HG03520 (cell line): ENCODE data around the gene KIF19.
"Not testable (repeated sequence)": the region's sequence is repeated elsewhere in the genome, so short reads cannot be mapped to it uniquely, and the experiment has no call there.

ENCODE experiments used
- ATAC-seq: cut with Tn5 transposase; IDR thresholded peaks from one replicate; pipeline ENCODE4 v1.9.1; 2021; ENCODE audit warnings: mild to moderate bottlenecking, moderate library complexity; ENCODE audit not compliant: unreplicated experiment

KIF19 gene

DNA sequence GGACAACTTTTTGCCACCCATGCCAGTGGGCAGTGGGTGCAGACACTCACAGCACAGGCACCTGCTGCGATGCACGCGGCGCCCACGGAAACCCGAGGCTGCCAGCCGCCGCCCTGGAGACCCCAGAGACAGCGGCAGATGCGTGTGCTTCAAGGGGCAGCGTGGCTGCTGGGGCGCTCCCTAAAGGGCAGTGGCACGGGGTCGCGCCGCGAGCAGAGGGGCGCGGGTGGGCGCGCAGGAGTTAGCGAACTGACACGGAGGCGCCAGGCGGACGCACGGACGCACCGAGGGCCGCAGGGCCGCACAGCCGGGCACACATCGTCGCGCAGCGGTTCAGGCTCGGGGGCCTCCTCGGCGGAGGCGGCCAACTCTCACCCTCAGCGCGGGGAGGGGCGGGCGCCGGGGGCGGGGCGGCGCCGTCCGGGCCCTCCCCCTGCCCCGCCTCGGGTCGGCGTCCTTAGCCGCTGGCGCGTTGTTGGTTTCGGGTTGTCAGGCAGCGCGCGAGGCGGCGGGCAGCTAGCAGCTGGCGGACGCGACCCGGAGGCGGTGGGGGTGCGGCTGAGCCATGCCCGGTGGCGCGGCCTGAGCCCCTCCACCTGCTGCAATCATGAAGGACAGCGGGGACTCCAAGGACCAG, at the start of gene KIF19:
TSS of gene KIF19 (plus strand) at position 484 of the 637 bp plus-strand sequence. CDS start at position 608, 124 bp downstream.
- ATAC-seq = peak; percentile 53

DNA sequence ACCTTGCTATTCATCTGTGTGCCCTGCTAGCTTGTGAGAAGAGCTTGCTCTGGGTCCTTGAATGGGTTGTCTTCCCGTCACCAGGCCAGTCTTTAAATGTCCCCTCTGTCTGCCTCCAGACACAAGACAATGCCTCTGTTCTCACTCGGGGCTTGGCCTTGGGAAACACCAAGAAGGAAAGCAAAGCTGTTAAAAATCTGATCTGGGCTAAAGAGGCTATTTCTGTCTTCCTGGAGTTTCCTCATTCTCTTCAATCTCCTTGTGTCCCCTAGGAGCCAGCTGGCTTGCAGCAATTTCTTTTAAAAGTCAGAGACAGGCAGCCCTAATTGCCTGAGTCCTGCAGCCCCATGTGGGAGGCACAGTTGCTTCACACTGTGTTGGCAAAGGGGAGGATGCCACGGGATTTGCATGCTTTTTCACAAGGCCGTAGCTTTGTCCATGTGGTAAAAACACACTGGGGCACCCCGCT, 49.5 kb upstream of the KIF19 start:
- no peak for ATAC-seq

GRCh38 chr17:74277935-74278334, 48.1 kb upstream of the KIF19 start:
- no peak for ATAC-seq

DNA sequence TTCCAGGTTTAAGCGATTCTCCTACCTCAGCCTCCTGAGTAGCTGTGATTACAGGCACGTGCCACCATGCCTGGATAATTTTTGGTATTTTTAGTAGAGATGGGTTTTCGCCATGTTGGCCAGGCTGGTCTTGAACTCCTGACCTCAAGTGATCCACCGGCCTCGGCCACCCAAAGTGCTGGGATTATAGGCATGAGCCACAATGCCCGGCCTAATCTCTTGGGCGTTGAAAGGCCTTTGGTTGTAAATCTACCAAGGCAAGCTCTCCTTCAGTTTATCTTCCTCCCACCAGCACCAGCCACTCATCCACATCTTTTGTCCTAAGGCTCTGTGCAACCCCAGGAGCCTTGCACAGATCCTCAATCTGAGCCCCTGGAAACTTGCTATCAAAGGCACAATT, 46.4 kb upstream of the KIF19 start:
- ATAC-seq = not testable (repeated sequence)

DNA sequence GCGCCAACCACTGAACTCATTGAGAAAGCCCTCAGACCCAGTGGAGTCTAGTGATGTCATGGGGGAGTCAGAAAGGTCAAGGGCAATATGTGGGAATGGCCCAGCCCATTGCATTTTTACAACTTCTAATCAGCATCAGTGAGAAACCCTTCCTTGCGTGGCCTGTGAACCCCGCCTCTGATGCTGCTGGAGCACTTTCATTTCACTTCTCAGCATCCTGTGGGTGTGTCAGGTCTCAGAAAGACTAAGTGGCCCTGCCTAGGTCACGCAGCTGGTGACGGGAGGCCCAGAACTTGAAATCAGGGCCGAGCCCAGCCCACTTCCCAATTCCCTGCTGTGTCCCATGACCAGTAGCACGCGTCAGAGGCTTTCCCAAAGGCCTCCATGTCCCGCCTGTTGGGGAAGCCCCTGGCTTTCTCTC, 45.9 kb upstream of the KIF19 start:
- no peak for ATAC-seq

DNA sequence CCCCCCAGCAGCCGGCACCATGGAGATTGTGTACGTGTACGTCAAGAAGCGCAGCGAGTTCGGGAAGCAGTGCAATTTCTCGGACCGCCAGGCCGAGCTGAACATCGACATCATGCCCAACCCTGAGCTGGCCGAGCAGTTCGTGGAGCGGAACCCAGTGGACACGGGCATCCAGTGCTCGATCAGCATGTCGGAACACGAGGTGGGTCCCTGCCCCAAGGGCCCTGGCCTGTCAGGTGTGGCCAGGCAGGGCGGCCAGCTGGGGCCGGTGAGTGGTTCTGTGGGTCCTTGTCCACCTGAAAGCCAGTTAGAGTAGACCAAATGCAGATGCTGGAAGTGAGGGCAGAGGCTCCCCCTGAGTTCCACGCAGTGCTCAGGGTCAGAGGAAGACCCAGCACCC, 44.2 kb upstream of the KIF19 start:
- ATAC-seq = no peak

GRCh38 chr17:74282274-74282586, 43.8 kb upstream of the KIF19 start:
- not testable (repeated sequence) for ATAC-seq

DNA sequence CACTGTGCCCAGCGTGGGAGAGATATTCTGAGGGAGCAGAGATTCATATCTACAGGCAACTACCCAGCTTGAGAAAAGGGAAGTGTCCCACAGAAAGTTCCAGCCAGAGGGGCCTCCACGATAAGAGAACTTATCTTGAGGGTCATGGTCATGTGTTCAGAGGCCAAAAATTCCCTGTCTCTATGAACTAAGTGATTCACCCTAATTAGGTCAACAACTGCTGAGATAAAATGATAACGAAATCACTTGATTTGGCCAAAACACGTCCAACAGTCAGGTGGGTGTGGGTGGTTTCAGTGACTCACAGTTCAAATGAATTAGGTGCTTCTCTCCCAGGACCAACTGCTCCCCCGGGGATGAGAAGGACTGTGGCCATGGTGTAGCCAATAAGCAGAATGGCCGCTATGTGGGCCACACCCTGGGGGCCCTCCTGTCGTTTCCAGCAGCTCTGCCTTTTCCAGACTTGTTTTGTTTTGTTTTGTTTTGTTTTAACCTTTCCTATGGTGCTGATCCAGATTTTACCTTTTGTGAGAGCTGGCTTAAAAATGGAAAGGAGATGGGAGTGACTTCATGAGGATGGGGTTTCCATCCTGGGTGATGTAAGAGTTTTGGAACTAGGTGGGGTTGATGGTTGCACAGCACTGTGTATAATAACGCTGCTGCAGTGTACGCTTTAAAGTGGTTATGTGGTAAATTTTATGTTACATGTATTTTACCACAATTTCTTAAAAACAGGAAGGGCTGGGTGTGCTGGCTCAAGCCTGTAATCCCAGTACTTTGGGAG, 43.2 kb upstream of the KIF19 start:
- ATAC-seq = no peak

GRCh38 chr17:74283371-74283673, 42.7 kb upstream of the KIF19 start:
- no peak for ATAC-seq

DNA sequence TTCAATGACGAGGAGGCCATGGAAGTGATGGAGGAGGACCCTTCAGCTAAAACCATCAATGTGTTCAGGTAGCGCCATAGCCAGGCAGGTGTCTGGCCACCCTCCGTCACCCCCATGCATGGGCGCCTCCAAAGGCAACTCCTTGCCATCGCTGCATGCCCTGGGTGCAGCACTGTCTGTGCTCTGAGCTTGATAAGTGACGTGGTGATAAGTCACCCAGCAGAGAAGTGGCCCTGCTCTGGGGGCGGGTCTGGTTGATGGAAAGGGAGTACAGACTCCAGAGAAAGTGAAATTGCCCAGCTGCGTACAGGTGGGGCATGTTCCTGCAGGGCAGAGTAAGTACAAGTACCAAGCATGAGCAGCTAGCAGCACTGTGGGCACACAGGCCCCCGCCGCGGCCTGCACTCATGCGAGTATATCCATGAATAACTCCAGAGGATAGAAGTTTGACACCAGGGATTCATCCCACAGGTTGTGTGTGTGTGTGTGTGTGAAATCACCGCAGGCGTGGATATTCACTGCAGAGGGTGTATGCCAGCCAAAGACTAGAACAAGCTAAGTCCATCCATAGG, 38.9 kb upstream of the KIF19 start:
- no peak for ATAC-seq

GRCh38 chr17:74288785-74289184, 37.2 kb upstream of the KIF19 start:
- no peak for ATAC-seq

- no peak for ATAC-seq
These were observed 36.3 kb upstream of the KIF19 start for GRCh38 chr17:74289688-74290087.

GRCh38 chr17:74290340-74290739, 35.7 kb upstream of the KIF19 start:
- no peak for ATAC-seq

DNA sequence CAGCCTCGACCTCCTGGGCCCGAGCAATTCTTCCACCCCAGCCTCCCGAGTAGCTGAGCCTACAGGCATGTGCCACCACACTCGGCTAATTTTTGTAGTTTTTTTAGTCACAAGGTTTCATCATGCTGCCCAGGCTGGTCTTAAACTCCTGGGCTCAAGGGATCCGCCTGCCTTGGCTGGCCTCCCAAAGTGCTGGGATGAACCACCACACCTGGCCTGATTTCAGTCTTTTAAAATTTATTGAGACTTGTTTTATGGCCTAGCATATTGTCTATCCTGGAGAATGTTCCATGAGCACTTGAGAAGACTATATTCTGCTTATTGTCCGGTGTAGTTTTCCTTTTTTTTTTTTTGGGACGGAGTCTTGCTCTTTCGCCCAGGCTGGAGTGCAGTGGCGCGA, 33.5 kb upstream of the KIF19 start:
- no peak for ATAC-seq

GRCh38 chr17:74295625-74296547, 30.1 kb upstream of the KIF19 start:
- no peak for ATAC-seq

DNA sequence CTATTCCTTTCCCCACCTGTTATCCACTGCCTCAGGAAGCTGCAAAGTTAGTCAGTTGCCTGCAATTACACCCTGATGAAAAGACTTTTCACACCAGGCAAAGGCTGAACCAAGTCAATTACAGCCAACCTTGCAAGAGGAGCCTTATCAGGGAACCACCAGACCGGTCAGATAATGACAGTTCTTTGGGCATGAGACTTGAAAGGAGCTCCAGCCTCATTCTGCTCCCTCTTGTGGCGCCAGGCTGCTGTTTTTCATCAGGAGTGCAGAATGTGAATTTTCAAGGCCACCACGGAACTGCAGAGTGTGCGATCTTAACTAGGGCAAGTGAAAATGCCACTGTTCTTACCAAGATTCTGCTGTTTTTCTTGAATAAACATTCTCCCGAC, 29.5 kb upstream of the KIF19 start:
- no peak for ATAC-seq

DNA sequence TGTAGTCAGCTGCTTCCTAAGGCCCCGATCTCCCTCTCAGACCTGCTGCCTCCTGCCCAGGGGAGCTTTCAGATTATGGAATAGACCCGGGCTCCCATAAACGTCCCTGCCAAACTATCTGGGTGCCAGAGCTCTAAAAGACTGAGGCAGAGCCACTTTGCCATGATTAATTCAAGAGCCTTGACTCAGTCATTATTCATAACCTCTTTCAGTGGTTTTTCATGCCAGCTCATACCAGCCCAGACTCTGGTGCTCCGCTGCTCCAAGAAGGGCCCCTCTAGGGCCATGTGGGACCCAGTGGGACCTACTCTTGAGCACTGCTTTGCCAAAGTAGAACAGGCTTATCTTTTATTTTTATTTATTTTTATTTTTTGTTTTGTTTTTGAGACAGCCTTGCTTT, 28.1 kb upstream of the KIF19 start:
- no peak for ATAC-seq

DNA sequence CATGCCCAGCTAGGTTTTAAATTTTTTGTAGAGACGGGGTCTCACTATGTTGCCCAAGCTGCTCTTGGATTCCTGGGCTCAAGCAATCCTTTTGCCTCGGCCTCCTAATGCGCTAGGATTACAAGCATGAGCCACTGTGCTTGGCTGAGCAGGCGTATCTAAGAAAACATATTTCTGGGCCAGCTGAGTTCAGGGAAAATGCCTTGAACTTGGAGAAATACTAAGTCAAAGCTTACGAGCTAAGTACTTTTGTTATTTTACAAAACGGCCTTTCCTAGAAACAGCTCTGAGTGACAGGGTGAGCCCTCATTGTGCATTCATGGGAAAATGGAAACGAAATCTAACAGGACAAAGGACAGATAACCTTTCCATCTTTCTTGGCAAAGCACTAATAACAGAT, 27.2 kb upstream of the KIF19 start:
- no peak for ATAC-seq

- ATAC-seq = no peak
These were observed 26.6 kb upstream of the KIF19 start for GRCh38 chr17:74299226-74300009.

- no peak for ATAC-seq
These were observed 22.7 kb upstream of the KIF19 start for GRCh38 chr17:74303305-74303704.

DNA sequence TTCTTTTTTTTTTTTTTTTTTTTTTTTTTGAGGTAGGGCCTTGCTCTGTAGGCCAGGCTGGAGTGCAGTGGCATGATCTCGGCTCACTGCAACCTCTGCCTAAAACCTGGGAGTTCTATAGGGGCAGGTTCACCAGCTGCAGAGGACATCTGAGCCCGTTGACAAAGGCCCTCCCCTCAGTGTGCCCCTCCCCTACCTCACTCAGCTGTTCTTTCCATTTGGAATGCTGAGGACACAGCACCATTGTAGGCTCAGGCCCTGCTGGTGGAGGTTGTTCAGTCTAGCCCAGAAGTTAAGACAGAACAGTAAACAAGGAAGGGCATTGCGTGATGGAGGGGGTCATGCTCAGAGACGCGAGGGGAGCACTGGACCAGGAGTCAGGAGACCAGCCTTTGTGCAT, 21.8 kb upstream of the KIF19 start:
- no peak for ATAC-seq
